Measurements from ENCODE around the gene P3R3URF. TPM values are rescaled to one million over a fixed set of nuclear protein-coding genes. Genes with fewer than 3 reads are reported as not detected.

P3R3URF gene
- total and polyA plus RNA-seq, 9 of the 15 experiments (the other 6 are each of a cell fraction or from before 2014, with no cell fraction given) = not detected

- Histone ChIP-seq H3K4me3 (no peak overlapping the region), H3K9me1 (ENCODE audit: control insufficient read depth, insufficient read depth, low read length) (no peaks in the 10 kb centered on the region), H3K4me1 (replicated peaks in 1 of 2; ENCODE audit: control insufficient read depth in 2 of 2, insufficient read depth in 2 of 2, low read length in 2 of 2) (peaks cover 20 to 27% of the 10 kb centered on the region in 2 experiments), H3K9me3 (replicated peaks; ENCODE audit: control insufficient read depth, insufficient read depth, low read depth, low read length) (no peaks in the 10 kb centered on the region), H3K4me2 (ENCODE audit: insufficient read depth, low read length) (no peak overlapping the region), H3K79me2 (ENCODE audit: control insufficient read depth, insufficient read depth, low read length) (peaks cover 15% of the 10 kb centered on the region), H2AFZ (ENCODE audit: low read depth, low read length) (no peak overlapping the region), H4K20me1 (replicated peaks; ENCODE audit: control insufficient read depth, insufficient read depth, low read length) (no peaks in the 10 kb centered on the region), H3K27me3 (ENCODE audit: control insufficient read depth in 2 of 2, insufficient read depth in 2 of 2, low read length in 2 of 2) (no peaks in the 10 kb centered on the region), H3K36me3 (ENCODE audit: control insufficient read depth, insufficient read depth, low read length) (peaks cover 51% of the 10 kb centered on the region; the same call in 2 of the 3 replicates), H3K9ac (ENCODE audit: insufficient read depth in 1 of 2, low read depth in 2 of 2, low read length in 2 of 2) (peak overlapping the region in 1 of 2 experiments; percentile 96; a peak in 2 of 4 replicates), H3K27ac (ENCODE audit: extremely low read depth, low read depth, low read length) (no peak overlapping the region)
- ChIA-PET CTCF (ENCODE audit: low intra/inter-chr PET ratio) (no interaction called here), POLR2A (no interaction called here)
- 93% methylated on average over 9 of the region's 9 CpGs for WGBS (ENCODE audit: insufficient coverage, low coverage, missing lambda C conversion rate)
- ATAC-seq (no peak), DNase-seq (ENCODE audit: extremely low read depth in 1 of 4, low spot score in 3 of 4) (no peak), FAIRE-seq (no peak)
- in situ Hi-C loops (cut with MboI) (loop anchor here (25.0 kb wide), 1 partner anchor 559 kb away; no protein-coding TSS in a partner anchor), intact Hi-C loops (cut with micrococcal nuclease) (no loop called here)
- no TSS peak for BruUV-seq (replicated peaks)
- TF ChIP-seq NEUROD1 (IDR thresholded peaks at IDR 0.05; ENCODE audit: borderline replicate concordance, low read depth, low read length, partially characterized antibody) (no peak), ZNF277 (CRISPR knock-in tag; IDR thresholded peaks at IDR 0.05; ENCODE audit: borderline replicate concordance) (0 out of 2 replicates have a peak, but pooled peaks have one; percentile 16)
Observed at GRCh38 chr1:46196609-46197008, 20.3 kb upstream of the P3R3URF start.

GRCh38 chr1:46194641-46195193 is 18.4 kb upstream of the P3R3URF start:
- H3K9me3 ChIP-seq (replicated peaks; ENCODE audit: control insufficient read depth, insufficient read depth, low read depth, low read length) = no peaks in the 10 kb centered on the region
- H3K27me3 ChIP-seq (ENCODE audit: control insufficient read depth in 2 of 2, insufficient read depth in 2 of 2, low read length in 2 of 2) = no peaks in the 10 kb centered on the region
- no peak for ATAC-seq
- peak overlapping the region in 1 of 2 experiments; percentile 28; a peak in 1 of 4 replicates for H3K9ac ChIP-seq (ENCODE audit: insufficient read depth in 1 of 2, low read depth in 2 of 2, low read length in 2 of 2)
- H2AFZ ChIP-seq (ENCODE audit: low read depth, low read length) = no peak overlapping the region
- H3K36me3 ChIP-seq (ENCODE audit: control insufficient read depth, insufficient read depth, low read length) = peaks cover 66% of the 10 kb centered on the region
- H3K27ac ChIP-seq (ENCODE audit: extremely low read depth, low read depth, low read length) = no peak overlapping the region
- no TSS peak for BruUV-seq (replicated peaks)
- H3K4me1 ChIP-seq (replicated peaks in 1 of 2; ENCODE audit: control insufficient read depth in 2 of 2, insufficient read depth in 2 of 2, low read length in 2 of 2) = peaks cover 15 to 25% of the 10 kb centered on the region in 2 experiments
- CTCF ChIA-PET (ENCODE audit: low intra/inter-chr PET ratio) = no interaction called here
- H3K4me3 ChIP-seq = no peak overlapping the region
- no peak overlapping the region for H3K4me2 ChIP-seq (ENCODE audit: insufficient read depth, low read length)
- TF ChIP-seq ZBED1 (IDR thresholded peaks at IDR 0.05) = no peak
- TF ChIP-seq NFIC (IDR thresholded peaks at IDR 0.05) = peak; percentile 50; the same call in 1 of the 2 replicates
- no peak for TF ChIP-seq ZNF165 (CRISPR knock-in tag; IDR thresholded peaks at IDR 0.05; ENCODE audit: borderline replicate concordance)
- no peaks in the 10 kb centered on the region for H4K20me1 ChIP-seq (replicated peaks; ENCODE audit: control insufficient read depth, insufficient read depth, low read length)
- no peaks in the 10 kb centered on the region for H3K9me1 ChIP-seq (ENCODE audit: control insufficient read depth, insufficient read depth, low read length)
- no peak for FAIRE-seq
- POLR2A ChIA-PET = interaction anchor here (0.7 to 1.7 kb wide), 7 partner anchors 10 to 153 kb away, joined by 3 to 5 read pairs (median 4); partner anchors contain the start of genes NSUN4 and PIK3R3
- in situ Hi-C loops (cut with MboI) (loop anchor here (25.0 kb wide), 1 partner anchor 557 kb away; no protein-coding TSS in a partner anchor), intact Hi-C loops (cut with micrococcal nuclease) (no loop called here)
- peaks cover 15% of the 10 kb centered on the region for H3K79me2 ChIP-seq (ENCODE audit: control insufficient read depth, insufficient read depth, low read length)
- 77% methylated on average over 5 of the region's 5 CpGs for WGBS (ENCODE audit: insufficient coverage, low coverage, missing lambda C conversion rate)
- DNase-seq (ENCODE audit: extremely low read depth in 1 of 4, low spot score in 3 of 4) = peak in 1 of 4 experiments; percentile 14
